Right cardiac atrium (tissue), 5 donors: ENCODE measurements around the gene FAM120B. TPM values are rescaled to one million over a fixed set of nuclear protein-coding genes. Genes with fewer than 3 reads are reported as not detected.

Experiments used
- ATAC-seq, 2 donors: fragments of 200-7000 bp; cut with Tn5 transposase; one replicate each; pipeline versions ENCODE4 v1.8.0 to v1.9.1; 2020; ENCODE audit warnings: moderate library complexity in 2 of 2, mild to moderate bottlenecking in 1 of 2
- DNase-seq, 3 donors: peaks; one replicate each; pipeline ENCODE4 v3.0.0-alpha.2; 2020
- H3K27ac ChIP-seq: one replicate; pipeline ENCODE4 v1.5.1; 2013; ENCODE audit warnings: mild to moderate bottlenecking, low read length, control low read depth, moderate library complexity
- H3K27me3 ChIP-seq: one replicate; pipeline ENCODE4 v1.6.1; 2013; ENCODE audit not compliant: control insufficient read depth, insufficient read depth
- H3K4me1 ChIP-seq: one replicate; pipeline ENCODE4 v1.6.1; 2013; ENCODE audit warnings: low read length; ENCODE audit not compliant: control insufficient read depth, insufficient read depth
- H3K4me3 ChIP-seq: one replicate; pipeline ENCODE4 v1.5.1; 2013; ENCODE audit warnings: low read length, control low read depth
- H3K9me3 ChIP-seq: one replicate; pipeline ENCODE4 v1.6.1; 2013; ENCODE audit warnings: low read length; ENCODE audit not compliant: control insufficient read depth
- WGBS: extraction: QIAGEN DNeasy Blood & Tissue Kit; methylation state at CpG from one replicate; pipeline ENCODE4 v1.1.7; 2013; 5-methylcytosine and 5-hydroxymethylcytosine counted together
- intact Hi-C, 4 donors: fragments of 100-400 bp; cut with DNase I; formaldehyde crosslinking; loops; one replicate each; pipeline versions ENCODE4 v1.11.0 to v1.14.0; 2022 to 2023
- polyA plus RNA-seq: library from polyadenylated mRNA; stranded (reverse); fragments of 200-250 nt; gene quantifications from one replicate; pipeline ENCODE4 v1.2.3, GENCODE V29; 2013
- total RNA-seq, 4 donors: library from RNA; stranded (reverse); fragmentation: NEBNext Ultra II Directional; extraction: Animal tissue kit (Norgen Biotek cat#: 25700); gene quantifications; one replicate each; pipeline ENCODE4 v1.2.1, GENCODE V29; 2021
- donor health status: healthy with polysubstance abuse.
- donor health status: DM: no; HTN: yes; CAD: no.
- donor health status: DM: no; HTN: no; CAD: no.
- donor health status: DM: no; HTN: yes; CAD: no; lungs with severe emphysema.
- donor health status: DM: yes; HTN: yes; CAD: no.

The FAM120B gene
- total and polyA plus RNA-seq, 5 donors = 10.7 to 31.9 (median 28.9) TPM

DNA sequence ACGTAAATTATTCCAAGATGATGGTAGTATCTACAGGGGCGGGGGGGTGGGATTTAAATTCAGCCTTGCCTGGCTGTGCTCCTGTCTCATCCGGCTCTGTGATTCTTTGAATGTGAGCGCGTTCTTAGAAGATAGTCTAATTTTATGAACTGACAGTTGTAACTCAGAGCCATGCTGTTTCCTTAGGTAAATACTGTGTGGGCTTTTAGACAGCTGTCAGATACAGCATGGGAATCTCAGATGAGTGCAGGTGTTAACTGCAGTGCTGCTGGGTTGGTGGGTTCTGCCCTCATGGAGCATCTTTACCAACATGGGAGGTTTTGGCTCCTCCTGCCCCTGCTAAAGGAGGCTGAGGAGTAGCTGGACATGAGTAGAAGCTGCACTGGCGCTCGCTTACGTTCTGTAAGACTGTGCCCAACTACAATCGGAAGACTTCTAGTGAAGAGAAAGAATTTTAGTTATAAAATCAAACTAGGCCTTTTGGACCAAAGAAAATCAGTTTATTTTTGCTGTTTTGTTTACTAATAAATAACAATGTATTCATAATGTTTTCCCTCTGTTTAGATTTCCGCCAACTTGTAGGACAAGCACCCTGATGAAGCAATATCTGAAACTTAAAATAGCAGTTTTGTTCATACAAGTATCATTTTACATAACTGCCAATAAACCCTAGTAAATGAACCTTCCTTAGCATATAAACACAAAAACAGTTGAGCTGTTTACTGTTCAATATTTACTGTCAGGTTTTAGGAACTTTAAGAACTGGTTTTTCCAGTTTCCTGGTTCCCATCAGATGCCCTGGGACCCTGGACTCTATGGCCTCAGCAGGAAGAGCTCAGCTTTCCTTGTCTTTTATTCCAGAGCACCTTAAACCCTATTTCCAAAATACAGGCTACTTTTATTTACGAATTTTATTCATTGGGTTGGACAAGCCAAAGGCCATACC is 66.1 kb downstream of the FAM120B start:
- H3K27ac ChIP-seq = no peak overlapping the region
- no peaks in the 10 kb centered on the region for H3K4me1 ChIP-seq
- H3K4me3 ChIP-seq = no peak overlapping the region
- 95% methylated on average over 11 of the region's 11 CpGs for WGBS
- DNase-seq = no peak
- H3K27me3 ChIP-seq = no peaks in the 10 kb centered on the region
- no peak for ATAC-seq
- intact Hi-C loops = no loop called here
- no peaks in the 10 kb centered on the region for H3K9me3 ChIP-seq

DNA sequence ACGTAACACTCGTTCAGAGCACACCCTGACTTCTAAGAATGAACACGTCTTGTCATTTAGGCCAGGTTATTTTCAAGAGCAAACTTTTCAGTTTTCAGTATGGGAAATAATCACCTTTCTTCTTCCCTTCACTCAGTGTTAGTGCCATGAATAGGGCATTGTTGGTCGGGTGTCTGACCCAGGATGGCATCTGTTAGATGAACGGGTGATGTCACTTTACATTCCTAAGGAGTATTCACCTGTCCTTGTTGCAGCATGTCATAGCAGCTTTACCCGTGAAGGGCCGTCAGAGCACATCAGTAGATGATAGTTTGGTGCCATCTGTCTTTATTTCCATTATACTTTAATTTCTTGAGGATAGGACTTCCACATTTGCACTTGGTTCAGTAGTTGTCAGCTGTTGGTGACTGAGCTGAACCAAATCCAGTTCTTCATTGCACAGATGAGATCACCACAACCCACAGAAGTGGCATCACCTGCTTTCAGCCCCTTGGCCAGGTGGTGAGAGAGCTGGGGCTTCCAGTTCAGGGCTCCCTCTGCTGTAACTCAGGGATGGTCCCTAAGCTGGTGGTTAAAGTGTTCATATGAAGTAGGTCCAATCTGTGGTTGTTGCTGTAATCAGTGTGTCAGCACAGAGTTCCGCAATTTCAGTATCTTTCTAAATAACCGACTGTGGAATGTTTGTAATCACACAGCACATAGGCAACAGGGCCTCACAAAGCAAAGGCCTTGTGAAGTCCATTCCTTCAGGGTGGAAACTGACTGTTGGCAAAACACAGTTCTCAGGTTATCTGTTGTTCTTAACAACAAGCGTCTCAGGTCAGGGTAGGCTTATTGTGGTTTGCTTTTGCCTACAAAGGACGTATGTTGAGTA is 68.2 kb downstream of the FAM120B start:
- Histone ChIP-seq H3K9me3 (no peaks in the 10 kb centered on the region), H3K27ac (no peak overlapping the region), H3K27me3 (no peaks in the 10 kb centered on the region), H3K4me3 (no peak overlapping the region), H3K4me1 (no peaks in the 10 kb centered on the region)
- intact Hi-C loops = no loop called here
- WGBS = 85% methylated on average over 11 of the region's 11 CpGs
- DNase-seq (no peak), ATAC-seq (no peak)

DNA sequence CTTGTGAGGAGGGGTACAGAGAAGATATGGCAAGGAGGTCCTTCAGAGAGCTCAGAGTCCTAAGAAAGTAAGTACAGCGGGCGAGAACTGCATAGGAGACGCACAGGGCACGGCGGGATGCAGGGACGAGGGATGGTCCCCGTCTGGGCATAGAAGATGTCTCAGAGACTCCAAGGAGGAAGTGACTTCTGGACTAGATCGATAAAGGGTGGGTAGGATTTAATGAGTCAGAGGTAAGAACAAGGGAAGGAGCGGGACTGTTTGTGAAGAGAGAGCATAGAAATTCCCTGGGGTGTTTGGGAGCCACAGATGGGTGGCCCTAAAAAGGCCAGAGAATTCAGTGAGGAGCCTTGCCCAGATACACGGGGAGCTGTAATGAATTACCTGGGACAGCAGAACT is 69.1 kb downstream of the FAM120B start:
- H3K9me3 ChIP-seq = no peaks in the 10 kb centered on the region
- ATAC-seq = no peak
- 90% methylated on average over 10 of the region's 10 CpGs for WGBS
- intact Hi-C loops = no loop called here
- no peak for DNase-seq
- H3K4me3 ChIP-seq = no peak overlapping the region
- H3K27ac ChIP-seq = no peak overlapping the region
- no peaks in the 10 kb centered on the region for H3K27me3 ChIP-seq
- H3K4me1 ChIP-seq = no peaks in the 10 kb centered on the region

DNA sequence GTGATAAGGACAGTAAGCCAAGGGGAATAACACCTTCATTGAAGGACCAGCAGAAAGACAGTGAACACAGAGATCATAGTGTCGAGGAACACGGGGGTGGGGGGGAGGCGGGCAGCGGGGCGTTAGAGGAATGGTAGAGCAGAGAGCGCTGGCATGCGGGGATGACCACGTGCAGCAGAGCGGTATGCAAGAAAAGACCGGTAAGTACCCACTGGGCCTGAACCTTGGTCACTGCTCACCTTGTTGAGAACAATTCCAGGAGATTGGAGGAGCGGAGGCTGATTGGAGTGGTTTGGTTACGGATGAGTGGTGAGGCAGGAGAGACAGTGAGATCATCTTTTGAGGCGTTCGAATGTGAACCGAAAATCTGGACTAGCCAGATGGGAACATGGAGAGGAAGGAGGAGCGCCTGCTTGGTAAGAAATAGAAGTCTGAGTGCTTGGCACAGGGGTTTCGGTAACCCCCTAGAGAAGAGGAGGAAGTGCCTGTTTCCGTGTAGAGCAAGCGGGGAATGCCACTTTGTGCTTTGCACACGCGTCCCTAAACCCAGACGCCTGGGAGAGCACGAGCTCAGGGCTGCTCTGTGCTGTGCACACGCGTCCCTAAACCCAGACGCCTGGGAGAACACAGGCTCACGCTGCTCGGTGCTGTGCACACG is 70.0 kb downstream of the FAM120B start:
- Histone ChIP-seq H3K4me1 (no peaks in the 10 kb centered on the region), H3K27ac (no peak overlapping the region), H3K4me3 (no peak overlapping the region), H3K27me3 (no peaks in the 10 kb centered on the region), H3K9me3 (no peaks in the 10 kb centered on the region)
- 88% methylated on average over 29 of the region's 29 CpGs for WGBS
- intact Hi-C loops = no loop called here
- no peak for DNase-seq
- no peak for ATAC-seq

DNA sequence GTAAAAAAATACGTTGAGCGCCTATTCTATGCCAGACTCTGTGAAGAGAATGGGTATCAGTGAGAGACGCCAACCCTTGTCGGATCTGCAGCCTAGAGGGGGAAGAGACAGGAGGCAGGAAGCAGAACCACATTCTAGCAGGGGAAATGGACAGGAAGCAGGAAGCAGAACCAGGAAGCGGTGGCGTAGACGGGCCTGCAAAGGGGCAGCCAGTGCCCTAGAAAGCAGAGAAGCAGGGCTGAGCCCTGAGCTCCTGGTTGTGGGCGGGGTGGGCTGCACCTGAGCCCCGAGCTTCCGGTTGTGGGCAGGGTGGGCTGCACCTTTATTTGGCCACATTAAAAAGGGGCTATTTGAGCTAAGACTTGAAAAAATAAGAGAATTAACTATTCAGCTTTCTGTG is 71.9 kb downstream of the FAM120B start:
- 68% methylated on average over 10 of the region's 10 CpGs for WGBS
- Histone ChIP-seq H3K9me3 (no peaks in the 10 kb centered on the region), H3K27ac (no peak overlapping the region), H3K4me1 (no peaks in the 10 kb centered on the region), H3K27me3 (no peaks in the 10 kb centered on the region), H3K4me3 (no peak overlapping the region)
- DNase-seq (peak in 1 of 3 donors; percentile 47), ATAC-seq (peak in 1 of 2 donors; percentile 49)
- intact Hi-C loops = no loop called here

DNA sequence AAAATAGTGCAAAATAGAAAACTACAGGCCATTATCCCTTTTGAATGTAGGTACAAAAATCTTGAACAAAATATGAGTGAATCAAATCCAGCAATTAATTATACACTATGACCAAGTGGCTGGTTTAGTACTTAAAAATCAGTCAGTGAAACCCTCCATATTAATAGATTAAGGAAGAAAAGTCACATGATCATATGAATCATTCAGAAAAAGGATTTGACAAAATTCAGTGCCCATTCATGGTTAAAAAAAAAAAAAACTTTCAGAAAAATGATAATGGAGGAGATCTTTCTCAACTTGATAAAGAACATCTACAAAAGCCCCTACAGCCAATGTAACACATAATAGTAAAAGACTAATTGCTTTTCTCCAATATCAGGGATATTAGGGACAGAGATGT is 75.0 kb downstream of the FAM120B start:
- H3K4me3 ChIP-seq = no peak overlapping the region
- no peaks in the 10 kb centered on the region for H3K9me3 ChIP-seq
- intact Hi-C loops = no loop called here
- peaks cover 2% of the 10 kb centered on the region for H3K4me1 ChIP-seq
- DNase-seq (no peak), ATAC-seq (no peak)
- H3K27ac ChIP-seq = no peak overlapping the region
- H3K27me3 ChIP-seq = no peaks in the 10 kb centered on the region

DNA sequence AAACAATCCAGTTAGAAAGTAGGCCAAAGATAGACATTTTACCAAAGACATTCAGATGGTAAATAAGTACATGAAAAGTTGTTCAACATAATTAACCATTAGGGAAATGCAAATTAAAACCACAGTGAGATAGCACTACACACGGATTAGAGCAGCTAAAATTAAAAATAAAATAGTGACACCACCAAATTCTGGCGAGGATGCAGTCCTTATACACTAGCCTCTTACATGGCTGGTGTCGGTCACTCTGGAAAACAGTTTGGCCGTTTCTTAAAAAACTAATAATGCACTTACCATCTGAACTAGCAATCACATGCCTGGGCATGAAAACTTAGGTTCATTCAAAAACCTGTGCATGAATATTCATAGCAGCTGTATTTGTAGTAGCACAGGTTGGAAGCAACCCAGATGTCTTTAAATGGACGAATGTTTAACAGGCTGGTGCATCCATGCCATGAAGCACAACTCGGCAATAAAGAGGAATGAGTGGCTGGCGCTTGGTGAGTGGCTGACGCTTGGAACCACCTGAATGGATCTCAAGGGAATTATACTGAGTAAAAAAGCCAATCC is 77.0 kb downstream of the FAM120B start:
- H3K9me3 ChIP-seq = no peaks in the 10 kb centered on the region
- no peaks in the 10 kb centered on the region for H3K27me3 ChIP-seq
- H3K4me1 ChIP-seq = peaks cover 2% of the 10 kb centered on the region
- H3K4me3 ChIP-seq = no peak overlapping the region
- DNase-seq (no peak), ATAC-seq (no peak)
- 84% methylated on average over 8 of the region's 8 CpGs for WGBS
- H3K27ac ChIP-seq = no peak overlapping the region
- intact Hi-C loops = no loop called here

DNA sequence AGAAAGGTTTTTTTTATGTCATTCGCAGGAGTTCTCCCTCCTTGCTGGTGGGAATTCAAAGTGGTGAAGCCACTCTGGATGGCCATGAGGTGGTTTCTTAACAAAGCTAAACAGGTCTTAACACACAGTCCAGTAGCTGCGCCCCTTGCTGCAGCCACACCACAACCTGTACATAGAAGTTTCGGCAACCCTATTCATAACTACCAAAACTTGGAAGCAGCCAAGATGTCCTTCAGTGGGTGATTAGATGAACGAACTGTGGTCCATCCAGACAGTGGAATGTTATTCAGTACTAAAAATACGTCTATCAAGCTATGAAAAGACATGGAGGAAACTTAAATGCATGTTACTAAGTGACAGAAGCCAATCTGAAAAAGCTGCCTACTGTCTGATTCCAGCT is 78.9 kb downstream of the FAM120B start:
- intact Hi-C loops = no loop called here
- WGBS = 72% methylated on average over 5 of the region's 5 CpGs
- DNase-seq (no peak), ATAC-seq (peak in 1 of 2 donors; percentile 19)
- Histone ChIP-seq H3K27me3 (no peaks in the 10 kb centered on the region), H3K4me1 (peaks cover 2% of the 10 kb centered on the region), H3K27ac (no peak overlapping the region), H3K9me3 (no peaks in the 10 kb centered on the region), H3K4me3 (no peak overlapping the region)

DNA sequence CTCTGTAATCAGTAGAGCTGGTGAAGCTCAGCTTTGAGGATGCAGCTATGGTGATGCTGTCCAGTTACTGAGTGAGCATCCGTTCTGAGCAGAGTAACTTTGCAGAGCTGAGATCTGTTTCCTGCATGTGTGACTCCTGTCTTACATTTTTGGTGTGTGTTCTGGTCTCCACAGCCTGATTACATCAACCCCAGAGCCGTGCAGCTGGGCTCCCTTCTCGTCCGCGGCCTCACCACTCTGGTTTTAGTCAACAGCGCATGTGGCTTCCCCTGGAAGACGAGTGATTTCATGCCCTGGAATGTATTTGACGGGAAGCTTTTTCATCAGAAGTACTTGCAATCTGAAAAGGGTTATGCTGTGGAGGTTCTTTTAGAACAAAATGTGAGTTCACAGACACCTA is 81.6 kb downstream of the FAM120B start:
- DNase-seq = no peak
- no peak overlapping the region for H3K4me3 ChIP-seq
- peaks cover 2% of the 10 kb centered on the region for H3K4me1 ChIP-seq
- H3K9me3 ChIP-seq = no peaks in the 10 kb centered on the region
- WGBS = 83% methylated on average over 8 of the region's 8 CpGs
- intact Hi-C loops = no loop called here
- no peak overlapping the region for H3K27ac ChIP-seq
- no peaks in the 10 kb centered on the region for H3K27me3 ChIP-seq
- no peak for ATAC-seq

DNA sequence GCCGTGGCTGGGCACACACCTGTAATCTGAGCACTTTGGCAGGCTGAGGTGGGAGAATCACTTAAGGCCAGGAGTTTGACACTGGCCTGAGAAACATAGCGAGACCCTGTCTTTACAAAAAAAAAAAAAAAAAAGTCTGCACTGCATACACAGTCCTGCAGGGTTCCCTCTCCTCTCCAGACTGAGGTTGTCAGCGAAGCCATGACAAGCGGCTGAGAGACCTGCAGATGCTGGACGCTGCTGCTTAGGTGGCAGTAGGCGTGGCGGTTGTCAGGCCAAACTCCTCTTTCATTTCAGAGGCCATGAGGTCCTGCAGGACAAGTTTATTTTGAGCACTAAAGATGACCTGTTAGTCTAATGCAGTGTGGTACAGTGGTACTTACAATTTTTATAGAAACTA is 86.5 kb downstream of the FAM120B start:
- intact Hi-C loops = no loop called here

More for the DNA sequence above, 86.5 kb downstream of the FAM120B start:
- no peak for DNase-seq
- H3K4me1 ChIP-seq = no peaks in the 10 kb centered on the region
- no peak overlapping the region for H3K27ac ChIP-seq
- H3K9me3 ChIP-seq = no peaks in the 10 kb centered on the region
- no peaks in the 10 kb centered on the region for H3K27me3 ChIP-seq
- 94% methylated on average over 7 of the region's 7 CpGs for WGBS
- ATAC-seq = no peak
- H3K4me3 ChIP-seq = no peak overlapping the region
